PFSK-1 (cell line): ENCODE results near the gene DRGX.

ENCODE experiments used
- FOXP2 ChIP-seq: optimal IDR thresholded peaks from 2 replicates; pipeline ENCODE3; 2011; ENCODE audit warnings: borderline replicate concordance, control low read depth, inconsistent platforms; ENCODE audit not compliant: insufficient read depth; ENCODE audit errors: extremely low read length, extremely low read depth
- POLR2AphosphoS5 ChIP-seq: IDR thresholded peaks from 2 replicates; pipeline ENCODE4 v1.6.1; 2012; ENCODE audit warnings: low read depth, mild to moderate bottlenecking, control low read depth, low read length, moderate library complexity
- REST ChIP-seq, 2 experiments: IDR thresholded peaks; 2 replicates each; pipeline versions ENCODE4 v1.6.1 to v1.8.0; 2011 to 2012; ENCODE audit warnings: low read depth in 2 of 2, low read length in 2 of 2, control low read depth in 1 of 2, inconsistent platforms in 1 of 2, mild to moderate bottlenecking in 1 of 2, moderate library complexity in 1 of 2; ENCODE audit not compliant: insufficient read depth in 1 of 2
- SIN3A ChIP-seq: IDR thresholded peaks from 2 replicates; pipeline ENCODE4 v1.6.1; 2012; ENCODE audit warnings: mild to moderate bottlenecking, low read length, moderate library complexity, borderline replicate concordance; ENCODE audit not compliant: insufficient read depth
- TAF1 ChIP-seq: IDR thresholded peaks from 2 replicates; pipeline ENCODE4 v1.6.1; 2012; ENCODE audit warnings: low read length, control low read depth, borderline replicate concordance; ENCODE audit not compliant: insufficient read depth

DRGX gene

GRCh38 chr10:49353026-49353894 lies 42.6 kb downstream of the DRGX start:
- TF ChIP-seq FOXP2 (no peak), TAF1 (no peak), REST (IDR thresholded peaks at IDR 0.05; ENCODE audit: insufficient read depth in 1 of 2, low read depth in 2 of 2, low read length in 2 of 2) (no peak), SIN3A (no peak), POLR2AphosphoS5 (no peak)

GRCh38 chr10:49352323-49352722 lies 43.6 kb downstream of the DRGX start:
- TF ChIP-seq TAF1 (no peak), FOXP2 (no peak), POLR2AphosphoS5 (no peak), SIN3A (no peak), REST (IDR thresholded peaks at IDR 0.05; ENCODE audit: insufficient read depth in 1 of 2, low read depth in 2 of 2, low read length in 2 of 2) (no peak)

GRCh38 chr10:49351669-49352068 lies 44.2 kb downstream of the DRGX start:
- TF ChIP-seq POLR2AphosphoS5, result no peak
- TF ChIP-seq REST (IDR thresholded peaks at IDR 0.05; ENCODE audit: insufficient read depth in 1 of 2, low read depth in 2 of 2, low read length in 2 of 2), result no peak
- no peak for TF ChIP-seq FOXP2
- TF ChIP-seq TAF1, result no peak
- no peak for TF ChIP-seq SIN3A

- no peak for TF ChIP-seq POLR2AphosphoS5
- no peak for TF ChIP-seq TAF1
Measured at GRCh38 chr10:49350846-49351532, 44.9 kb downstream of the DRGX start.

- TF ChIP-seq TAF1, result no peak
Measured at GRCh38 chr10:49350138-49350537, 45.8 kb downstream of the DRGX start.

GRCh38 chr10:49349390-49349789 lies 46.5 kb downstream of the DRGX start:
- TF ChIP-seq FOXP2, result no peak
- no peak for TF ChIP-seq POLR2AphosphoS5
- no peak for TF ChIP-seq SIN3A
- no peak for TF ChIP-seq TAF1
- no peak for TF ChIP-seq REST (IDR thresholded peaks at IDR 0.05; ENCODE audit: insufficient read depth in 1 of 2, low read depth in 2 of 2, low read length in 2 of 2)
